GM21515 (cell line): Measurements from ENCODE around the gene CDK14.

Source experiments
- ATAC-seq: cut with Tn5 transposase; IDR thresholded peaks from one replicate; pipeline ENCODE4 v1.9.1; 2021; ENCODE audit not compliant: unreplicated experiment

Gene CDK14

DNA sequence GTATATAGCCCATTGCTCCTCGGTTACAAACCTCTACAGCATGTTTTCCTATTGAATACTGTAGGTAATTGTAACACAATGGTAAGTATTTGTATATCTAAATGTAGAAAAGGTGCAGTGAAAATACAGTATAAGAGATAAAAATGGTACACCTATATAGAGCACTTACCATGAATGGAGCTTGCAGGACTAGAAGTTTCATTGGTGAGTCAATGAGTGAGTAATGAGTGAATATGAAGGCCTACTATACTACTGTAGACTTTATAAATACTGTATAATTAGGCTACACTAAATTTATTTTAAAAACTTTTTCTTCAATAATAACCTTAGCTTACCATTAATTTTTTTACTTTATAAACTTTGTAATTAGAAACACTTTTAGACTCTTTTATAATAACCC, 239.7 kb downstream of the CDK14 start:
- no peak for ATAC-seq

- ATAC-seq = no peak
These were observed 240.8 kb downstream of the CDK14 start for GRCh38 chr7:90836937-90837336.

GRCh38 chr7:90838799-90839198, 242.7 kb downstream of the CDK14 start:
- no peak for ATAC-seq

DNA sequence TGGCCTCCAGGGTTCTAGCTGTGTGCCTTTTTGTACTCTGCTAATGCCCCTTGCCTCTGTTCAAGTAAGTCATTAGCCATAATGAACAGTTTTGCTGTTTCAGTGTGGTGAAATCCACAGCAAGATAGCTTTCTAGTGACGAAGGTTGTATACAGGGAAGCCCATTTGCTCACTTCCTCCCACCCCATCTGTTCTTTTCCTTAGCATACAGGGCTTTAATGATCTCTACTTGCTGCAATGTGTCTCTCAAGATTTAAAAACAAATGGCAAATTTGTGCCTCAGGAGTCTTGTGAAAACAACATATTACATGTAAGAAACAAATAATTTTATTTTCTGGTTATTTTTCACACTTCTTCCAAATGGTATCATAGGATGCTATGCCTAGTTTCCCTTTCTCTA, 243.2 kb downstream of the CDK14 start:
- no peak for ATAC-seq

GRCh38 chr7:90839727-90840291, 243.7 kb downstream of the CDK14 start:
- ATAC-seq = no peak

- ATAC-seq = no peak
These were observed 245.8 kb downstream of the CDK14 start for GRCh38 chr7:90841759-90842429.

DNA sequence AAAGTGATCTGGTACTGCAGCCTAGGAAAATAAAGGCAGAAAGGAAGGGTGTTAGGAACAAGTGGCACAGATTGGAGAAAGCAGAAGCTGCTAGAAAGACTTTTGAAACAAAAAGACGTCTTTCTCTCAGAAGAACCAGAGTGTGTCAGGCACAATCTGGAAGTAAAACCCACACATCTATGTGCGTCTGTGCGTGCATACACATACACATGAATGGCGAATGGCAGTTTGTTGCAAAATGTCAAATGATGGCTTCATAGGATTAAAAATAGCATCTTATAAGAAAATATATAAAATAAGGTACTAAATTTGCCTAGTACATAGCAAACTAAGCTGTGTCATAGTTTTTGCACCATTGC, 246.3 kb downstream of the CDK14 start:
- ATAC-seq = no peak

- ATAC-seq = no peak
These were observed 247.4 kb downstream of the CDK14 start for GRCh38 chr7:90843472-90843871.

GRCh38 chr7:90844421-90844820, 248.3 kb downstream of the CDK14 start:
- no peak for ATAC-seq

- no peak for ATAC-seq
These were observed 250.1 kb downstream of the CDK14 start for GRCh38 chr7:90846192-90846591.

DNA sequence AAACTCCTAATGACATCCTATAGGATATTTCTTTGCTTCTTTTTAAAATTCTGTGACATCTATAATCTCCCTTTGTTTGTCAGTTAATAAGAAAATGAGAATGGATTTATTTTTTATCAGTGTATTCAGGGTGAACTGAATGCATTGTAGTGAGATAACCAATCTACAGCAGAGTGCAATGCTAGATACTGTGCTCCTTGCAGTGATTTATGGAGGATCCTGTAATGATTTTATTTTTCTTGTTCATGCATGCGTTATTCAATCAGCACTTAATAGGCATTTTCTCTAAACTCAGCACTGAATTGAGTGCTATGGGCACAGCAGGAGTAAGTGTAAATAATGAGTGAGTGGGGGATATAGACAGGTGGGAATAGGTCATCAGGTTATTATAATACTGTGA, 253.9 kb downstream of the CDK14 start:
- ATAC-seq = no peak

DNA sequence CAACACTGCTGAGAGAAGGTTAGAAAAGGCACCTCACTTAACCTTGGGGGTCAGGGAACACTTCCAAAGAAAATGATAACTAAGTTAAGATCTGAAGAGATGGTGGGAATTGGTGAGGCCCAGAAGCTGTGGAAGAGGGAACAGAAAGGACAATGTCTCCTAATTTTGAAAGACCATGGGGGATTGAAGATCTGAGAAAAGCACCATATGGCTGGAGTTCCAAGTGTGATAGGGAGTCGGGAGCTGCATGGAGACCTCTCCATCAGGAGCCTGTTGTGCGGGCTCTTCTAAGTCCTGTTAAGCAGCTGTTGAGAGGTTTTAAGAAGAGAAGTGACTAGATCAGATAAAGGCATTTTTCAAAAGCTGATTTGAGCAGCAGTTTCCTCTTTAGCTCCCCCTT, 254.3 kb downstream of the CDK14 start:
- no peak for ATAC-seq

GRCh38 chr7:90853205-90853604, 257.1 kb downstream of the CDK14 start:
- peak; percentile 52 for ATAC-seq

- ATAC-seq = no peak
These were observed 260.4 kb downstream of the CDK14 start for GRCh38 chr7:90856351-90857070.

DNA sequence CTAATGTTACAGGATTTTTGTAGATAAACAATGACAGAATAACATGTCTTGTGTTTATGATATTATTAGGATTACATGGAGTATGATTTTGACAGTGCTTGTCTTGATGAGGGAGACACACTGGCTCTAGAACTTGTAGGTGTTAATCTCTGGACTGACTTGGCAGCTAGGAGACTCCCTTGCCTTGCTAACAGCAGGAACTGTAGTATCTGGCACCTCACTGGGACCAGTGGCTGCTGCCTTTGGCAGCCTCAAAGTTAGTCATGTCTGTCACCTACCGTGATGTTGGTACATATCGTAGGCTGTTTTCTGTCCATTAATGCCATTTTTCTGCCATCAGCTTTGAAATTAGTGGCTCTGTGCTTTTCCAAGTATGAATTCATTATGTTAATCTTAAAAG, 261.5 kb downstream of the CDK14 start:
- no peak for ATAC-seq

GRCh38 chr7:90858546-90858945, 262.4 kb downstream of the CDK14 start:
- ATAC-seq = no peak

DNA sequence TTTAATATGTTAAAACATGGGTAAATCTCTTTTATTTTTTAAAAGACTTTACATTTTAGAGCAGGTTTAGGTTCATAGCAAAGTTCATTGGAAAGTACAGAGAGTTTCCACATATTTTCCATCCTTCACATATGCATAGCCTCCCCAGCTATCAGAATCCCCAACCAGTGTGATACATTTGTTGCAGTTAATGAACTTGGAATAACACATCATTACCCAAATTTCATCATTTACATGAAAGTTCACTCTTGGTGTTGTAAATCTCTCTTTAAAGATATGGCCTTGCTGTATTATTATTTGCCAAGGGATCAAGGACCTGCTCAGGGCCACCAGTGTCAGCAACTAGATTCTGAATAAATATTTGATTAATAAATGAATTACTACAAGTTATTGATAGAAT, 263.4 kb downstream of the CDK14 start:
- no peak for ATAC-seq

- no peak for ATAC-seq
These were observed 268.0 kb downstream of the CDK14 start for GRCh38 chr7:90864088-90864487.

- no peak for ATAC-seq
These were observed 273.2 kb downstream of the CDK14 start for GRCh38 chr7:90869335-90869734.

DNA sequence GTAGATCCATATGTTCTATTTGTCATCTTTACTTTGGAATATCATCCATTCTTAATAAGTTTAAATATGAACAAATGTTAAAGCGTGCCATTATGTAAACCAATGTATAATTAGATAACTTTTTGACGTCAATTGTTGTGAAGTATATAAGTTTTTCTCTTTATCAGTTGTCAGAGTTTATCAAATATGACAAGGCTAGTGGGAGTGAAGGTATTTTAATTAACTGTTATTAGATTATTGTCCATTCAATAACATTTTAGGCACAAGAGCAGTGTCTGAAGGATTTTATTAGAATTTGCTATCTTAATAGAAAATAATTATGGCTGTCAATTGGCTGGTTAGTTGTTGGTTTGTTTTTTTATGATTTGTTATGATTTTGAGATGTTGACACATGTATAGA, 280.6 kb downstream of the CDK14 start:
- ATAC-seq = no peak

GRCh38 chr7:90877201-90877600, 281.1 kb downstream of the CDK14 start:
- peak; percentile 70 for ATAC-seq

- no peak for ATAC-seq
These were observed 283.8 kb downstream of the CDK14 start for GRCh38 chr7:90879924-90880323.

DNA sequence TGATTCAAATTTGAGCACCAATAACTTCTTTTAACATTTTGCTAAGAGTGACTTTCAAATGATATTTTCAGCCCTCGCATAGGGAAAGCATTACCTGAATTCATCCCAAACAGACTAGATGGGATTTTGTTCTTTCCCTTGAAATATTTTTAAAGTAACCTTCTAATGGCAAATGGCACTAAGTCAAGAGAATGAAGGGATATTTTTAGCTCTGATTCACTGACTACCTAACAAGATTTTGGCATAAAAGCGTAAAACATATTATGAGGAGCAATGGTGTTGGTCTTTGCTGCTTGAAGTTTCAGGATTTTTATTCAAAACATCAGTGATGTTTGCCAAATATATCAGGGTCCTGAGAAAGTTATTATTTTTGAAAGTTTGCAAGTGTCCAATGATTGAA, 290.3 kb downstream of the CDK14 start:
- no peak for ATAC-seq
